Measurements from ENCODE around the gene DCUN1D5. TPM values are rescaled to one million over a fixed set of nuclear protein-coding genes. Genes with fewer than 3 reads are reported as not detected.

Gene DCUN1D5
- total RNA-seq, 2 experiments from 2014 or later: 15.6 to 16.1 TPM

DNA sequence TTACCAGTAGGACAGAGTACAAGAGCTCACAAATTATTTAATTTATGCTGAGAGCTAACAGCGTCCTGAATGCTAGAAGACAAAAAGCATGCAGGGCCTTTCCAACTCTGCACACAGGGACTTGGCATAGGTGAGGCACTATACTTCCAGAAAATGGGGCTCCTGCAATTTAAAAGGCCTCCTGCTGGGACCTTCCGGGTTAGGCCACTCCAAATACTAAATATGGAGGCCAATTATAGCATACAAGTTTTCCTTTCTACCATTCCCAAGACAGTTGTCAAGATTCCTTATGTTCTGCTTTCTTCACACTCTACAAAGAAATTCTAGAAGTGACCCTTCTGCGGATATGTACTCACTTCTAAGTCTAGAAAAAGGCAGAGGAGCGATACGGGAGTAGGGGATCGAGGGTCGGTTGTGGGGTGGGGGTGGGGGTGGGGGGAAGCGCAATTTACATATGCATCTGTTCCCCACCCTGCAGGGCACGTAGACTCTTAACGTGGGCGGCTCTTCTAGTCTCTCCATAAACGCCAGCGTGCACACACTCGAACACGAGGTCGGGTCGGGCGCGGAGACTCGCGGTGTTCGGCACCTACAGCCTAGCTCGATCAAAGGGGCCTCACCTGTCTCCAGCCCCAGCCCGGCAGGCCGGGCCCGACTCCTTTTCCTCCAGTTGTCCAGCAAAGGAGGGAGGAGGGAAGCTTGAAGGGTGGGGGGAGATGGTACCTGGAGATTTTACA, 728 bp downstream of the DCUN1D5 start:
- Mint-ChIP-seq H3K9me3 (peaks cover 2% of the 10 kb centered on the region), H3K27ac (peak overlapping the region; percentile 98), H3K27me3 (peaks cover 35% of the 10 kb centered on the region), H3K36me3 (ENCODE audit: low read depth) (peaks cover 43% of the 10 kb centered on the region), H3K4me1 (ENCODE audit: low read depth) (peaks cover 44% of the 10 kb centered on the region), H3K4me3 (peak overlapping the region; percentile 96)
- DNase-seq (peak in 12 of 14 experiments; percentile 3 to 59 (median 22)), ATAC-seq (ENCODE audit: poor library complexity) (peak; percentile 39)
- intact Hi-C loops (cut with DNase I, micrococcal nuclease): no loop called here
- TF ChIP-seq, protein P1, sequence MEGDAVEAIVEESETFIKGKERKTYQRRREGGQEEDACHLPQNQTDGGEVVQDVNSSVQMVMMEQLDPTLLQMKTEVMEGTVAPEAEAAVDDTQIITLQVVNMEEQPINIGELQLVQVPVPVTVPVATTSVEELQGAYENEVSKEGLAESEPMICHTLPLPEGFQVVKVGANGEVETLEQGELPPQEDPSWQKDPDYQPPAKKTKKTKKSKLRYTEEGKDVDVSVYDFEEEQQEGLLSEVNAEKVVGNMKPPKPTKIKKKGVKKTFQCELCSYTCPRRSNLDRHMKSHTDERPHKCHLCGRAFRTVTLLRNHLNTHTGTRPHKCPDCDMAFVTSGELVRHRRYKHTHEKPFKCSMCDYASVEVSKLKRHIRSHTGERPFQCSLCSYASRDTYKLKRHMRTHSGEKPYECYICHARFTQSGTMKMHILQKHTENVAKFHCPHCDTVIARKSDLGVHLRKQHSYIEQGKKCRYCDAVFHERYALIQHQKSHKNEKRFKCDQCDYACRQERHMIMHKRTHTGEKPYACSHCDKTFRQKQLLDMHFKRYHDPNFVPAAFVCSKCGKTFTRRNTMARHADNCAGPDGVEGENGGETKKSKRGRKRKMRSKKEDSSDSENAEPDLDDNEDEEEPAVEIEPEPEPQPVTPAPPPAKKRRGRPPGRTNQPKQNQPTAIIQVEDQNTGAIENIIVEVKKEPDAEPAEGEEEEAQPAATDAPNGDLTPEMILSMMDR (IDR thresholded peaks at IDR 0.05): no peak
- ChIA-PET CTCF (interaction anchor here (1.2 to 3.9 kb wide), 4 partner anchors 9 to 55 kb away, joined by 3 to 25 read pairs (median 5); partner anchors contain the start of gene DYNC2H1), POLR2A (interaction anchor here (1.2 to 3.8 kb wide), 6 partner anchors 8 to 64 kb away, joined by 3 to 90 read pairs (median 8); partner anchors contain the start of gene DYNC2H1)
- Histone ChIP-seq H3K4me1 (ENCODE audit: insufficient read depth, low read length) (peaks cover 24% of the 10 kb centered on the region), H3K4me3 (ENCODE audit: low read length) (peak overlapping the region; percentile 83), H3K9me3 (ENCODE audit: control insufficient read depth in 1 of 2, insufficient read depth in 1 of 2, low read length in 2 of 2) (no peaks in the 10 kb centered on the region), H3K27ac (ENCODE audit: low read depth in 1 of 2, low read length in 2 of 2) (peak overlapping the region; percentile 81 to 82), H3K27me3 (ENCODE audit: control insufficient read depth in 1 of 2, insufficient read depth in 2 of 2, low read length in 2 of 2) (peaks cover 0 to 20% of the 10 kb centered on the region in 2 experiments), H3K36me3 (ENCODE audit: insufficient read depth, low read length) (peaks cover 11% of the 10 kb centered on the region)

DNA sequence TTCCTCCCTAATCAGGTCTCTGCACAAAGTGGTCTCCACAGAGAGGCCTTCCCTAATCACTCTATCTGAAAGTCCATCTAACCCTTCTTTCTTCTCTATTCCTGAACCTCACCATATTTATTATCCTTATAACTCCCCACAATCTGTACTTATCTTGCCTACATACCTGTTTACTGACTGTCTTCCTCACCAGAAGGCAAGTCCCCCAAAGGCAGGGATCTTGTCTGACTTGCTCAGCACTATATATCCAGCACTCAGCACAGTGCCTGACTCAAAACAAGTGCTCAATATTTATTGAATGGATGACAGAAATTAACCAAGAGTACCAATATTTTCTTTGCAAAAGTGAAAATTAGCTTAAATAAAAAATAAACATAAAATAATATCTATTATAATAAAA, 5.5 kb downstream of the DCUN1D5 start:
- no peaks in the 10 kb centered on the region for H3K27me3 ChIP-seq (ENCODE audit: control insufficient read depth in 1 of 2, insufficient read depth in 2 of 2, low read length in 2 of 2)
- H3K27ac ChIP-seq (ENCODE audit: low read depth in 1 of 2, low read length in 2 of 2): no peak overlapping the region
- ChIA-PET POLR2A (no interaction called here), CTCF (interaction anchor here (2.0 kb wide), 1 partner anchor 23 kb away, joined by 6 read pairs; the partner anchor contains the start of gene DYNC2H1)
- no peaks in the 10 kb centered on the region for H3K27me3 Mint-ChIP-seq
- no peak overlapping the region for H3K4me3 ChIP-seq (ENCODE audit: low read length)
- no peak overlapping the region for H3K27ac Mint-ChIP-seq
- peaks cover 67% of the 10 kb centered on the region for H3K36me3 Mint-ChIP-seq (ENCODE audit: low read depth)
- peaks cover 42% of the 10 kb centered on the region for H3K4me1 Mint-ChIP-seq (ENCODE audit: low read depth)
- ATAC-seq (ENCODE audit: poor library complexity): no peak
- no peak overlapping the region for H3K4me3 Mint-ChIP-seq
- H3K36me3 ChIP-seq (ENCODE audit: insufficient read depth, low read length): peaks cover 24% of the 10 kb centered on the region
- H3K4me1 ChIP-seq (ENCODE audit: insufficient read depth, low read length): peaks cover 13% of the 10 kb centered on the region
- DNase-seq: no peak
- intact Hi-C loops (cut with DNase I, micrococcal nuclease): no loop called here
- H3K9me3 Mint-ChIP-seq: no peaks in the 10 kb centered on the region
- no peaks in the 10 kb centered on the region for H3K9me3 ChIP-seq (ENCODE audit: control insufficient read depth in 1 of 2, insufficient read depth in 1 of 2, low read length in 2 of 2)
- TF ChIP-seq, protein P1 (IDR thresholded peaks at IDR 0.05): no peak

DNA sequence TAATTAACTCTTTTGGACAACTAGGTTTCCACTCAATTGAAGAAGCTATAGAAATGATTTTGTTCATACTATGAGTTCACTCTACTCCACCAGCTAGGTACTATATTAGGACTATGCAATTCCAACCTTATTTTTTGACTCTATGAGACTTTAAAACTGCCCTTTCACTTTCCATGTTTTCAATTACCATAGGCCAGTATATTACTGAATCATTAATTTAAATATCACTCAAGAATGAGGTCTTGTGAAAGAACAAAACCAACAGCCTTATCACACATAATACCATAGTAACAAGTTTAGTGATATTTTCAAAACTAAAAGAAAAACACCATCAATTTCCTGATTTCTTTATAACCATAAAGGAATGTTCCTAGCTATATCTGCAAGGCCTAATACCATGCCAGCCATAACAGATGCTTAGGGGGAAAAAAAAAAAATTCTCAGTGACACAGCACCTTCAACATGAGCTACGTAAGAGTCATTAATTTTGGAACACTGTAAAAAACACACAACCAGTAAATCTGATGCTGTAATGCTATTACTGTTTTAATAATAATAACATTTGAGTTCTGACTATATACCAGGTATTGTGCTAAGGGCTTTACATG, 6.1 kb downstream of the DCUN1D5 start:
- DNase-seq: no peak
- Histone ChIP-seq H3K36me3 (ENCODE audit: insufficient read depth, low read length) (peaks cover 25% of the 10 kb centered on the region), H3K9me3 (ENCODE audit: control insufficient read depth in 1 of 2, insufficient read depth in 1 of 2, low read length in 2 of 2) (no peaks in the 10 kb centered on the region), H3K4me3 (ENCODE audit: low read length) (no peak overlapping the region), H3K27me3 (ENCODE audit: control insufficient read depth in 1 of 2, insufficient read depth in 2 of 2, low read length in 2 of 2) (no peaks in the 10 kb centered on the region), H3K4me1 (ENCODE audit: insufficient read depth, low read length) (peaks cover 9% of the 10 kb centered on the region), H3K27ac (ENCODE audit: low read depth in 1 of 2, low read length in 2 of 2) (no peak overlapping the region)
- intact Hi-C loops (cut with DNase I, micrococcal nuclease): no loop called here
- Mint-ChIP-seq H3K27me3 (no peaks in the 10 kb centered on the region), H3K27ac (no peak overlapping the region), H3K36me3 (ENCODE audit: low read depth) (peaks cover 64% of the 10 kb centered on the region), H3K4me1 (ENCODE audit: low read depth) (peaks cover 36% of the 10 kb centered on the region), H3K4me3 (no peak overlapping the region), H3K9me3 (no peaks in the 10 kb centered on the region)
- ATAC-seq (ENCODE audit: poor library complexity): no peak
- TF ChIP-seq, protein P1 (IDR thresholded peaks at IDR 0.05): no peak
- CTCF ChIA-PET: interaction anchor here (2.0 kb wide), 1 partner anchor 23 kb away, joined by 6 read pairs; the partner anchor contains the start of gene DYNC2H1
- POLR2A ChIA-PET: interaction anchor here (1.6 kb wide), 1 partner anchor 24 kb away, joined by 3 read pairs; the partner anchor contains the start of gene DYNC2H1

Measured in CD4-positive, alpha-beta T cell (primary cell).